SHP77 treated with DMSO at 0.1 percent for 48 hours (cell line): Measurements from ENCODE around the gene CPSF4L.

Source experiments
- DNase-seq: peaks from one replicate; lab custom pipeline; 2025; lab: John Stamatoyannopoulos, UW

The CPSF4L gene

GRCh38 chr17:73289549-73290254, 28.0 kb upstream of the CPSF4L start:
- DNase-seq = no peak

- no peak for DNase-seq
Observed at GRCh38 chr17:73288534-73289302, 27.0 kb upstream of the CPSF4L start.

GRCh38 chr17:73286863-73287296, 25.2 kb upstream of the CPSF4L start:
- no peak for DNase-seq

- no peak for DNase-seq
Observed at GRCh38 chr17:73285916-73286862, 24.5 kb upstream of the CPSF4L start.

GRCh38 chr17:73285603-73285908, 23.9 kb upstream of the CPSF4L start:
- DNase-seq = no peak

GRCh38 chr17:73284906-73285602, 23.4 kb upstream of the CPSF4L start:
- DNase-seq = no peak

GRCh38 chr17:73284354-73284753, 22.7 kb upstream of the CPSF4L start:
- no peak for DNase-seq

- no peak for DNase-seq
Observed at GRCh38 chr17:73283841-73284282, 22.2 kb upstream of the CPSF4L start.

GRCh38 chr17:73283250-73283649, 21.6 kb upstream of the CPSF4L start:
- no peak for DNase-seq

- DNase-seq = no peak
Observed at GRCh38 chr17:73282629-73283028, 20.9 kb upstream of the CPSF4L start.

- DNase-seq = no peak
Observed at GRCh38 chr17:73281928-73282327, 20.2 kb upstream of the CPSF4L start.

GRCh38 chr17:73280191-73280590, 18.5 kb upstream of the CPSF4L start:
- no peak for DNase-seq

- no peak for DNase-seq
Observed at GRCh38 chr17:73279704-73280103, 18.0 kb upstream of the CPSF4L start.

- DNase-seq = no peak
Observed at GRCh38 chr17:73278465-73279453, 17.1 kb upstream of the CPSF4L start.

GRCh38 chr17:73278049-73278464, 16.4 kb upstream of the CPSF4L start:
- DNase-seq = no peak

GRCh38 chr17:73274490-73274889, 12.8 kb upstream of the CPSF4L start:
- no peak for DNase-seq

GRCh38 chr17:73272906-73273218, 11.2 kb upstream of the CPSF4L start:
- DNase-seq = no peak

- no peak for DNase-seq
Observed at GRCh38 chr17:73271072-73271471, 9.4 kb upstream of the CPSF4L start.

- no peak for DNase-seq
Observed at GRCh38 chr17:73269791-73270190, 8.1 kb upstream of the CPSF4L start.

GRCh38 chr17:73269329-73269615, 7.6 kb upstream of the CPSF4L start:
- DNase-seq = no peak
